ENCODE measurements around the gene HBEGF. TPM values are rescaled to one million over a fixed set of nuclear protein-coding genes. Genes with fewer than 3 reads are reported as not detected.

Gene HBEGF
- total and polyA plus RNA-seq, 10 of the 15 experiments (the other 5 are each of a cell fraction or from before 2014, with no cell fraction given): 0.87 to 3.1 (median 2.1) TPM

DNA sequence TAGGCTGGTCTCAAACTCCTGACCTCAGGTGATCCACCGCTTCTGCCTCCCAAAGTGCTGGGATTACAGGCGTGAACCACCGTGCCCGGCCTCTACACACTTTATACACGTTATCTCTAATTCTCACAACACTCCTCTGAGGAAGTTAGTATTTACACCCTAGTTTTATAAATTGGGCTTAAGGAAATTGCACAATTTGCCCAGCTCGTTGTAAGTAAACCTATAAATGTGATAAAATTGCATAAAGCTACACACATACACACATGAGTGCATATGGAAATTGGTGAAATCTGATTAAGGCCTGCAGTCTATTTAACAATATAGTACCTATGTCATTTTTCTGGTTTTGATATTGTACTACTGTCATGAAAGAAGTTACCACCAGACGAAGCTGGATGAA, 9.1 kb upstream of the HBEGF start:
- in situ Hi-C loops (cut with MboI): no loop called here
- Histone ChIP-seq H3K27ac (ENCODE audit: control insufficient read depth, insufficient read depth) (no peak overlapping the region), H3K9ac (ENCODE audit: control insufficient read depth, insufficient read depth, low read length) (no peak overlapping the region), H4K20me1 (ENCODE audit: control insufficient read depth, insufficient read depth) (no peaks in the 10 kb centered on the region), H2AFZ (ENCODE audit: control insufficient read depth, low read depth, low read length) (no peak overlapping the region), H3K4me2 (ENCODE audit: control insufficient read depth, insufficient read depth) (no peak overlapping the region), H3K79me2 (ENCODE audit: control insufficient read depth, insufficient read depth, low read length) (no peaks in the 10 kb centered on the region), H3K9me3 (replicated peaks; ENCODE audit: control insufficient read depth, insufficient read depth, low read length) (no peaks in the 10 kb centered on the region), H3K36me3 (ENCODE audit: control insufficient read depth in 2 of 2, insufficient read depth in 2 of 2, low read length in 1 of 2) (no peaks in the 10 kb centered on the region), H3K4me1 (ENCODE audit: control insufficient read depth, insufficient read depth, low read length) (peaks cover 11% of the 10 kb centered on the region), H3K27me3 (replicated peaks in 1 of 2; ENCODE audit: control insufficient read depth in 2 of 2, insufficient read depth in 2 of 2, low read length in 1 of 2) (no peaks in the 10 kb centered on the region), H3K4me3 (no peak overlapping the region)
- CTCF ChIA-PET: interaction anchor here (0.6 to 16.9 kb wide), 13 partner anchors 8 to 364 kb away, joined by 3 to 774 read pairs (median 3); partner anchors contain the start of genes HBEGF and PFDN1
- WGBS (ENCODE audit: insufficient coverage, insufficient replicate concordance, low lambda C conversion rate, missing lambda C conversion rate): 76% methylated on average over 7 of the region's 7 CpGs
- DNase-seq (ENCODE audit: low read depth, low spot score) (no peak), FAIRE-seq (no peak), ATAC-seq (no peak)
- RAD21 ChIA-PET (ENCODE audit: unreplicated experiment): interaction anchor here (0.6 to 6.0 kb wide), 5 partner anchors 9 to 116 kb away, joined by 3 to 46 read pairs (median 7); partner anchors contain the start of gene HBEGF
- SMC1A ChIA-PET (ENCODE audit: uncharacterized antibody, unreplicated experiment): interaction anchor here (12.2 kb wide), 1 partner anchor 109 kb away, joined by 345 read pairs; no protein-coding TSS in a partner anchor
- BruUV-seq (replicated peaks): no TSS peak
- POLR2A ChIA-PET: no interaction called here
- intact Hi-C loops (cut with micrococcal nuclease; ENCODE audit: unreplicated experiment): loop anchor here (5.0 kb wide), 1 partner anchor 178 kb away; the partner anchor contains the start of gene CYSTM1
- TF ChIP-seq SPI1 (IDR thresholded peaks at IDR 0.05; ENCODE audit: borderline replicate concordance, insufficient read depth, low read depth, low read length) (no peak), MEF2A (IDR thresholded peaks at IDR 0.05; ENCODE audit: insufficient read depth, low read depth, low read length) (no peak), CHD1 (IDR thresholded peaks at IDR 0.05; ENCODE audit: low read depth, low read length) (no peak), RCOR1 (conservative IDR thresholded peaks at IDR 0.05; ENCODE audit: low read depth, low read length) (no peak), IKZF2 (IDR thresholded peaks at IDR 0.05) (no peak), TCF12 (IDR thresholded peaks at IDR 0.05; ENCODE audit: low read depth, low read length) (no peak), GATAD2B (conservative IDR thresholded peaks at IDR 0.05; ENCODE audit: low read depth) (no peak), BMI1 (IDR thresholded peaks at IDR 0.05; ENCODE audit: borderline replicate concordance) (no peak), RBBP5 (conservative IDR thresholded peaks at IDR 0.05) (no peak), NFYB (IDR thresholded peaks at IDR 0.05; ENCODE audit: insufficient read depth, low read depth, low read length) (no peak), PKNOX1 (IDR thresholded peaks at IDR 0.05) (no peak), MTA3 (IDR thresholded peaks at IDR 0.05; ENCODE audit: borderline replicate concordance, low read length) (no peak), IKZF1 (conservative IDR thresholded peaks at IDR 0.05) (no peak)
- TF ChIP-seq, protein P1, sequence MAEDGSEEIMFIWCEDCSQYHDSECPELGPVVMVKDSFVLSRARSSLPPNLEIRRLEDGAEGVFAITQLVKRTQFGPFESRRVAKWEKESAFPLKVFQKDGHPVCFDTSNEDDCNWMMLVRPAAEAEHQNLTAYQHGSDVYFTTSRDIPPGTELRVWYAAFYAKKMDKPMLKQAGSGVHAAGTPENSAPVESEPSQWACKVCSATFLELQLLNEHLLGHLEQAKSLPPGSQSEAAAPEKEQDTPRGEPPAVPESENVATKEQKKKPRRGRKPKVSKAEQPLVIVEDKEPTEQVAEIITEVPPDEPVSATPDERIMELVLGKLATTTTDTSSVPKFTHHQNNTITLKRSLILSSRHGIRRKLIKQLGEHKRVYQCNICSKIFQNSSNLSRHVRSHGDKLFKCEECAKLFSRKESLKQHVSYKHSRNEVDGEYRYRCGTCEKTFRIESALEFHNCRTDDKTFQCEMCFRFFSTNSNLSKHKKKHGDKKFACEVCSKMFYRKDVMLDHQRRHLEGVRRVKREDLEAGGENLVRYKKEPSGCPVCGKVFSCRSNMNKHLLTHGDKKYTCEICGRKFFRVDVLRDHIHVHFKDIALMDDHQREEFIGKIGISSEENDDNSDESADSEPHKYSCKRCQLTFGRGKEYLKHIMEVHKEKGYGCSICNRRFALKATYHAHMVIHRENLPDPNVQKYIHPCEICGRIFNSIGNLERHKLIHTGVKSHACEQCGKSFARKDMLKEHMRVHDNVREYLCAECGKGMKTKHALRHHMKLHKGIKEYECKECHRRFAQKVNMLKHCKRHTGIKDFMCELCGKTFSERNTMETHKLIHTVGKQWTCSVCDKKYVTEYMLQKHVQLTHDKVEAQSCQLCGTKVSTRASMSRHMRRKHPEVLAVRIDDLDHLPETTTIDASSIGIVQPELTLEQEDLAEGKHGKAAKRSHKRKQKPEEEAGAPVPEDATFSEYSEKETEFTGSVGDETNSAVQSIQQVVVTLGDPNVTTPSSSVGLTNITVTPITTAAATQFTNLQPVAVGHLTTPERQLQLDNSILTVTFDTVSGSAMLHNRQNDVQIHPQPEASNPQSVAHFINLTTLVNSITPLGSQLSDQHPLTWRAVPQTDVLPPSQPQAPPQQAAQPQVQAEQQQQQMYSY (CRISPR knock-in tag; IDR thresholded peaks at IDR 0.05): no peak
- TF ChIP-seq, protein P2, sequence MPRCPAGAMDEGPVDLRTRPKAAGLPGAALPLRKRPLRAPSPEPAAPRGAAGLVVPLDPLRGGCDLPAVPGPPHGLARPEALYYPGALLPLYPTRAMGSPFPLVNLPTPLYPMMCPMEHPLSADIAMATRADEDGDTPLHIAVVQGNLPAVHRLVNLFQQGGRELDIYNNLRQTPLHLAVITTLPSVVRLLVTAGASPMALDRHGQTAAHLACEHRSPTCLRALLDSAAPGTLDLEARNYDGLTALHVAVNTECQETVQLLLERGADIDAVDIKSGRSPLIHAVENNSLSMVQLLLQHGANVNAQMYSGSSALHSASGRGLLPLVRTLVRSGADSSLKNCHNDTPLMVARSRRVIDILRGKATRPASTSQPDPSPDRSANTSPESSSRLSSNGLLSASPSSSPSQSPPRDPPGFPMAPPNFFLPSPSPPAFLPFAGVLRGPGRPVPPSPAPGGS (IDR thresholded peaks at IDR 0.05; ENCODE audit: borderline replicate concordance, insufficient read depth, low read depth, low read length, poor library complexity, severe bottlenecking): no peak

All from GM12878 (cell line).